ENCODE data around the gene COL27A1.

GRCh38 chr9:114348261-114348905, 193.0 kb downstream of the COL27A1 start:
- no peak for TF ChIP-seq CTCF (IDR thresholded peaks at IDR 0.05)
- no peak for TF ChIP-seq POLR2A (IDR thresholded peaks at IDR 0.05)
